Astrocyte (in vitro differentiated cells and primary cell): Measurements from ENCODE around the gene PRPS1L1. TPM values are rescaled to one million over a fixed set of nuclear protein-coding genes. Genes with fewer than 3 reads are reported as not detected.

Source experiments
- DNase-seq: peaks from one replicate; pipeline ENCODE4 v3.0.0-alpha.2; 2010; ENCODE audit warnings: low read depth
- FAIRE-seq: peaks from 2 replicates; lab custom pipeline; 2011; peaks lifted over from hg19 to GRCh38; lab: Jason Lieb, UNC
- H2AFZ ChIP-seq: 2 replicates; pipeline ENCODE4 v1.6.0; 2012; ENCODE audit warnings: low read depth, low read length, inconsistent platforms
- H3K27ac ChIP-seq: 2 replicates; pipeline ENCODE4 v1.5.1; 2011; ENCODE audit warnings: low read depth, low read length, inconsistent platforms
- H3K27me3 ChIP-seq: 2 replicates; pipeline ENCODE4 v1.6.0; 2011; ENCODE audit warnings: low read length, inconsistent platforms; ENCODE audit not compliant: insufficient read depth
- H3K36me3 ChIP-seq: 2 replicates; pipeline ENCODE4 v1.5.1; 2011; ENCODE audit warnings: low read length, inconsistent platforms; ENCODE audit not compliant: insufficient read depth
- H3K4me1 ChIP-seq: 2 replicates; pipeline ENCODE4 v1.5.1; 2011; ENCODE audit warnings: low read length, inconsistent platforms; ENCODE audit not compliant: insufficient read depth
- H3K4me2 ChIP-seq: 2 replicates; pipeline ENCODE4 v1.6.0; 2012; ENCODE audit warnings: low read length, inconsistent platforms
- H3K4me3 ChIP-seq: 2 replicates; pipeline ENCODE4 v1.5.1; 2011; ENCODE audit warnings: low read depth, mild to moderate bottlenecking, low read length, inconsistent platforms; ENCODE audit not compliant: insufficient read depth
- H3K79me2 ChIP-seq: 2 replicates; pipeline ENCODE4 v1.6.0; 2012; ENCODE audit warnings: mild to moderate bottlenecking, low read length, inconsistent platforms; ENCODE audit not compliant: insufficient read depth
- H3K9ac ChIP-seq: 2 replicates; pipeline ENCODE4 v1.6.0; 2012; ENCODE audit warnings: mild to moderate bottlenecking, low read length, inconsistent platforms
- H3K9me3 ChIP-seq: 2 replicates; pipeline ENCODE4 v1.5.1; 2012; ENCODE audit warnings: low read depth, mild to moderate bottlenecking, low read length, inconsistent platforms; ENCODE audit not compliant: insufficient read depth
- H4K20me1 ChIP-seq: 2 replicates; pipeline ENCODE4 v1.6.0; 2012; ENCODE audit warnings: low read length, inconsistent platforms; ENCODE audit not compliant: insufficient read depth
- H3K27ac Mint-ChIP-seq: one replicate; pipeline ENCODE4 v1.8.0; 2021; ENCODE audit warnings: mild to moderate bottlenecking, mixed read lengths; ENCODE audit not compliant: unreplicated experiment
- H3K27me3 Mint-ChIP-seq: one replicate; pipeline ENCODE4 v1.8.0; 2021; ENCODE audit warnings: low read depth, mixed read lengths; ENCODE audit not compliant: unreplicated experiment
- H3K36me3 Mint-ChIP-seq: one replicate; pipeline ENCODE4 v1.8.0; 2021; ENCODE audit warnings: low read depth, mixed read lengths; ENCODE audit not compliant: unreplicated experiment
- H3K4me1 Mint-ChIP-seq: one replicate; pipeline ENCODE4 v1.8.0; 2021; ENCODE audit warnings: low read depth, mixed read lengths; ENCODE audit not compliant: unreplicated experiment
- H3K4me3 Mint-ChIP-seq: one replicate; pipeline ENCODE4 v1.8.0; 2021; ENCODE audit warnings: mild to moderate bottlenecking, moderate library complexity, mixed read lengths; ENCODE audit not compliant: unreplicated experiment
- H3K9me3 Mint-ChIP-seq: one replicate; pipeline ENCODE4 v1.8.0; 2021; ENCODE audit warnings: mild to moderate bottlenecking, mixed read lengths; ENCODE audit not compliant: unreplicated experiment
- EZH2 ChIP-seq: IDR thresholded peaks from 2 replicates; pipeline ENCODE4 v1.6.1; 2012; ENCODE audit warnings: mild to moderate bottlenecking, low read length, inconsistent platforms; ENCODE audit not compliant: insufficient read depth
- total RNA-seq: library from RNA; stranded (reverse); gene quantifications from 2 replicates; pipeline ENCODE4 v1.2.1, GENCODE V29; 2021
- TF ChIP-seq, protein P1 (sequence below): IDR thresholded peaks from 2 replicates; pipeline ENCODE4 v1.5.1; 2011; ENCODE audit warnings: low read depth, mild to moderate bottlenecking, inconsistent platforms, low read length, moderate library complexity; ENCODE audit not compliant: insufficient read depth

PRPS1L1 gene
- total RNA-seq, 1 donor from 2014 or later, result not detected

DNA sequence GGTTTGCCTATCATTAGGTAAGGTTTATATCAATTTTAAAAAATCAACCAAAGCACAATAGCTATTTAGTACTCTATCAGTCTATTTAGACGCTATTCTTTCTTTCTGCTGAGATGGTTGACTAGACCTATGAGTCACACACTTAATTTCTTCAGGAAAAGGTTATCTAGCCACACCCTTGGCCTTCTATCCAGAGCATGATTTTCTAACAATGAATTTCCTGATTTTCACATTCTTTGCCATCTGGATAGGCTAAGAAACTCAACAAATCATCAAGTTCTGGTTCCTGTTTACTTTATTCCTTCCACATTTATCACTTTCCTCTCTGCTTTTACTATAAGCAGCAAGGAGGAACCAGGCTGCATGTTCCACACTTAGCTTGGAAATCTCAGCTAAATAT is 8.1 kb downstream of the PRPS1L1 start:
- Histone ChIP-seq H3K27ac (peak overlapping the region; percentile 33), H3K4me3 (no peak overlapping the region), H4K20me1 (no peaks in the 10 kb centered on the region), H2AFZ (peak overlapping the region; percentile 13), H3K36me3 (no peaks in the 10 kb centered on the region), H3K9me3 (no peaks in the 10 kb centered on the region), H3K27me3 (no peaks in the 10 kb centered on the region), H3K9ac (no peak overlapping the region), H3K4me1 (peaks cover 21% of the 10 kb centered on the region), H3K4me2 (peak overlapping the region; percentile 44), H3K79me2 (no peaks in the 10 kb centered on the region)
- peaks cover 3% of the 10 kb centered on the region for H3K9me3 Mint-ChIP-seq
- no peak overlapping the region for H3K4me3 Mint-ChIP-seq
- FAIRE-seq (peak; percentile 64), DNase-seq (peak; percentile 83)
- H3K27me3 Mint-ChIP-seq, result no peaks in the 10 kb centered on the region
- no peak for TF ChIP-seq EZH2
- TF ChIP-seq, protein P1, sequence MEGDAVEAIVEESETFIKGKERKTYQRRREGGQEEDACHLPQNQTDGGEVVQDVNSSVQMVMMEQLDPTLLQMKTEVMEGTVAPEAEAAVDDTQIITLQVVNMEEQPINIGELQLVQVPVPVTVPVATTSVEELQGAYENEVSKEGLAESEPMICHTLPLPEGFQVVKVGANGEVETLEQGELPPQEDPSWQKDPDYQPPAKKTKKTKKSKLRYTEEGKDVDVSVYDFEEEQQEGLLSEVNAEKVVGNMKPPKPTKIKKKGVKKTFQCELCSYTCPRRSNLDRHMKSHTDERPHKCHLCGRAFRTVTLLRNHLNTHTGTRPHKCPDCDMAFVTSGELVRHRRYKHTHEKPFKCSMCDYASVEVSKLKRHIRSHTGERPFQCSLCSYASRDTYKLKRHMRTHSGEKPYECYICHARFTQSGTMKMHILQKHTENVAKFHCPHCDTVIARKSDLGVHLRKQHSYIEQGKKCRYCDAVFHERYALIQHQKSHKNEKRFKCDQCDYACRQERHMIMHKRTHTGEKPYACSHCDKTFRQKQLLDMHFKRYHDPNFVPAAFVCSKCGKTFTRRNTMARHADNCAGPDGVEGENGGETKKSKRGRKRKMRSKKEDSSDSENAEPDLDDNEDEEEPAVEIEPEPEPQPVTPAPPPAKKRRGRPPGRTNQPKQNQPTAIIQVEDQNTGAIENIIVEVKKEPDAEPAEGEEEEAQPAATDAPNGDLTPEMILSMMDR, result no peak
- peak overlapping the region; percentile 90 for H3K27ac Mint-ChIP-seq
- no peaks in the 10 kb centered on the region for H3K36me3 Mint-ChIP-seq
- peaks cover 15% of the 10 kb centered on the region for H3K4me1 Mint-ChIP-seq

DNA sequence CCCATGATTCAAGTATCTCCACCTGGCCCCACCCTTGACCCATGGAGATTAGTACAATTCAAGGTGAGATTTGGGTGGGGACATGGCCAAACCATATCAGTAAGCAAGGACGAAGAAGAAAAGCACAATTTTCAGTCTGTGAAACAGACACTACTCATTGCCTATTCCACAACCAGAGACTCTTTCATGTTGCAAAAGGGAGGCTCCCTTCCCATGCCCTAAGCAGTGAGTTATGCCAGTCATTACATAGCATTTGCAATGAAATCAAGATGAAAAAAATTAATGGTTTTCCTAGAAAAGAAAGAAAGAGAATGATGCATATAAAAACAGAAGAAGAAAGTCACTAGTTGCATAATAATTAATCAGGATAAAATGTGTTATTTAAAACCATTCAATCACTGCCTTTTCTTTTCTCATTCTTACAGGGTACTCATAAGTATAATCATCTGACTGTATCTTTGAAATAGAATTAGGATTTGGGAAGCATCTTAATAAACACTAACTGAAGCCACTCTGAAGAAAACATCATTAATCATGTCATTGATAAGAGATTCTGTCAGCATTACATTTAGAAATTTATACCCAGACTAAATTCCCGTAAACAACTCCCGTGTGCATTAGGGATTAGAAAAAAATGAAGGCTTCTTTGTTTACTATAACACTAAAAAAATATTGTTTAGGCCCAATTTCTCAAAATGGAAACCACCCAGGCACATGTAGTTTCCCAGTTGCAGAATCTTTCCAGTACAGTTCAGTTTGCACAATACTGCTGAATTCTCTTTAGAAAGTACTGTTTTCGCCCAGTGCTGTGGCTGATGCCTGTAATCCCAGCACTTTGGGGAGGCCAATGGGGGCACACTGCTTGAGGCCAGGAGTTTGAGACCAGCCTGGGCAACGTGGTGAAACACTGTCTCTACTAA is 9.1 kb downstream of the PRPS1L1 start:
- no peak for TF ChIP-seq EZH2
- TF ChIP-seq, protein P1, result no peak
- Histone ChIP-seq H3K36me3 (no peaks in the 10 kb centered on the region), H4K20me1 (no peaks in the 10 kb centered on the region), H3K27me3 (no peaks in the 10 kb centered on the region), H3K4me2 (no peak overlapping the region), H3K4me3 (no peak overlapping the region), H3K9ac (no peak overlapping the region), H2AFZ (no peak overlapping the region), H3K27ac (no peak overlapping the region), H3K79me2 (no peaks in the 10 kb centered on the region), H3K9me3 (no peaks in the 10 kb centered on the region), H3K4me1 (peaks cover 27% of the 10 kb centered on the region)
- Mint-ChIP-seq H3K9me3 (peaks cover 3% of the 10 kb centered on the region), H3K27me3 (no peaks in the 10 kb centered on the region), H3K4me3 (no peak overlapping the region), H3K36me3 (no peaks in the 10 kb centered on the region), H3K27ac (peak overlapping the region; percentile 79), H3K4me1 (peaks cover 22% of the 10 kb centered on the region)
- DNase-seq (no peak), FAIRE-seq (peak; percentile 77)
